ENCODE measurements around the gene PECR. TPM values are rescaled to one million over a fixed set of nuclear protein-coding genes. Genes with fewer than 3 reads are reported as not detected.

Gene PECR
- total and polyA plus RNA-seq, 9 of the 15 experiments (the other 6 are each of a cell fraction or from before 2014, with no cell fraction given): 1.1 to 10.3 (median 8.2) TPM

- no peak for TF ChIP-seq CHAMP1 (IDR thresholded peaks at IDR 0.05)
- no peak for TF ChIP-seq ZNF551 (CRISPR knock-in tag; IDR thresholded peaks at IDR 0.05)
- TF ChIP-seq TRIM28 (IDR thresholded peaks at IDR 0.05): no peak
- no peak for TF ChIP-seq HDGF (IDR thresholded peaks at IDR 0.05)
- TF ChIP-seq PPARD (CRISPR knock-in tag; IDR thresholded peaks at IDR 0.05): no peak
- TF ChIP-seq GATAD2A (IDR thresholded peaks at IDR 0.05): no peak
- no peak for TF ChIP-seq MITF (IDR thresholded peaks at IDR 0.05)
- TF ChIP-seq SMARCA5 (IDR thresholded peaks at IDR 0.05): no peak
- no peak for TF ChIP-seq ZNF324 (CRISPR knock-in tag; IDR thresholded peaks at IDR 0.05)
- TF ChIP-seq E2F6 (IDR thresholded peaks at IDR 0.05; ENCODE audit: borderline replicate concordance in 1 of 2, extremely low read depth in 1 of 2, insufficient read depth in 1 of 2, insufficient read length in 1 of 2, low read depth in 1 of 2, low read length in 1 of 2, poor library complexity in 1 of 2, severe bottlenecking in 1 of 2): peak; percentile 87 to 97
- TF ChIP-seq SNIP1 (IDR thresholded peaks at IDR 0.05; ENCODE audit: low read depth): no peak
- peak; percentile 87; the same call in 1 of the 2 replicates for TF ChIP-seq PHF8 (IDR thresholded peaks at IDR 0.05; ENCODE audit: borderline replicate concordance, low read length)
- TF ChIP-seq SAFB (IDR thresholded peaks at IDR 0.05; ENCODE audit: borderline replicate concordance, low read depth, low read length): no peak
- peak; percentile 77 for TF ChIP-seq PHF20 (IDR thresholded peaks at IDR 0.05; ENCODE audit: partially characterized antibody)
- no peak for TF ChIP-seq ZFP36 (IDR thresholded peaks at IDR 0.05; ENCODE audit: low read depth, low read length, partially characterized antibody)
- no peak for TF ChIP-seq ZFPM2 (CRISPR knock-in tag; IDR thresholded peaks at IDR 0.05)
- no peak for TF ChIP-seq NCOA6 (IDR thresholded peaks at IDR 0.05)
- 0 out of 2 replicates have a peak, but pooled peaks have one; percentile 26 for TF ChIP-seq ZNF12 (CRISPR knock-in tag; IDR thresholded peaks at IDR 0.05)
- no peak for TF ChIP-seq CHD4 (IDR thresholded peaks at IDR 0.05; ENCODE audit: insufficient read depth, insufficient replicate concordance, low read depth, low read length, poor library complexity, severe bottlenecking)
- TF ChIP-seq TBL1XR1 (IDR thresholded peaks at IDR 0.05; ENCODE audit: low read length in 2 of 2): no peak
- no peak for TF ChIP-seq NFE2L1 (tag; IDR thresholded peaks at IDR 0.05; ENCODE audit: borderline replicate concordance, low read depth)
- no peak for TF ChIP-seq ZNF282 (CRISPR knock-in tag; IDR thresholded peaks at IDR 0.05)
- peak in 1 of 2 experiments; percentile 63; a peak in 1 of 4 replicates for TF ChIP-seq TEAD1 (CRISPR knock-in tag; IDR thresholded peaks at IDR 0.05)
- TF ChIP-seq ELF1 (tag; IDR thresholded peaks at IDR 0.05): peak; percentile 91
These were observed 27.6 kb upstream of the PECR start, which contains the start of gene XRCC5 (continued) for GRCh38 chr2:216108967-216109921.
